Skeletal muscle tissue (tissue), 4 donors: ENCODE results near the gene FAM200B. TPM values are rescaled to one million over a fixed set of nuclear protein-coding genes. Genes with fewer than 3 reads are reported as not detected.

ENCODE experiments used
- H3K27ac ChIP-seq: one replicate; pipeline ENCODE4 v1.7.0; 2013; ENCODE audit warnings: mild to moderate bottlenecking, low read depth, low read length, inconsistent platforms
- H3K27me3 ChIP-seq, 3 donors: one replicate each; pipeline ENCODE4 v1.7.0; 2013; ENCODE audit warnings: low read length in 3 of 3; ENCODE audit not compliant: control insufficient read depth in 3 of 3, insufficient read depth in 3 of 3
- H3K36me3 ChIP-seq, 3 donors: one replicate each; pipeline ENCODE4 v1.7.0; 2013; ENCODE audit warnings: low read length in 3 of 3; ENCODE audit not compliant: control insufficient read depth in 3 of 3, insufficient read depth in 3 of 3
- H3K4me1 ChIP-seq, 3 donors: one replicate each; pipeline ENCODE4 v1.7.0; 2013; ENCODE audit warnings: low read length in 3 of 3, mild to moderate bottlenecking in 3 of 3; ENCODE audit not compliant: control insufficient read depth in 3 of 3, insufficient read depth in 3 of 3
- H3K4me3 ChIP-seq, 3 donors: one replicate each; pipeline ENCODE4 v1.7.0; 2013; ENCODE audit warnings: low read length in 3 of 3
- H3K9ac ChIP-seq, 3 donors: one replicate each; pipeline ENCODE4 v1.7.0; 2013; ENCODE audit warnings: low read length in 3 of 3, mild to moderate bottlenecking in 3 of 3, moderate library complexity in 2 of 3, low read depth in 1 of 3
- H3K9me3 ChIP-seq, 3 donors: one replicate each; pipeline ENCODE4 v1.7.0; 2013; ENCODE audit warnings: low read length in 3 of 3; ENCODE audit not compliant: control insufficient read depth in 3 of 3
- total RNA-seq: library from RNA; depleted of rRNA; stranded (reverse); fragments of >200 nt; gene quantifications from one replicate; pipeline ENCODE4 v1.2.3, GENCODE V29; 2014
- donor health status: Osteomylitis.

FAM200B gene
- 12.0 TPM for total RNA-seq

DNA sequence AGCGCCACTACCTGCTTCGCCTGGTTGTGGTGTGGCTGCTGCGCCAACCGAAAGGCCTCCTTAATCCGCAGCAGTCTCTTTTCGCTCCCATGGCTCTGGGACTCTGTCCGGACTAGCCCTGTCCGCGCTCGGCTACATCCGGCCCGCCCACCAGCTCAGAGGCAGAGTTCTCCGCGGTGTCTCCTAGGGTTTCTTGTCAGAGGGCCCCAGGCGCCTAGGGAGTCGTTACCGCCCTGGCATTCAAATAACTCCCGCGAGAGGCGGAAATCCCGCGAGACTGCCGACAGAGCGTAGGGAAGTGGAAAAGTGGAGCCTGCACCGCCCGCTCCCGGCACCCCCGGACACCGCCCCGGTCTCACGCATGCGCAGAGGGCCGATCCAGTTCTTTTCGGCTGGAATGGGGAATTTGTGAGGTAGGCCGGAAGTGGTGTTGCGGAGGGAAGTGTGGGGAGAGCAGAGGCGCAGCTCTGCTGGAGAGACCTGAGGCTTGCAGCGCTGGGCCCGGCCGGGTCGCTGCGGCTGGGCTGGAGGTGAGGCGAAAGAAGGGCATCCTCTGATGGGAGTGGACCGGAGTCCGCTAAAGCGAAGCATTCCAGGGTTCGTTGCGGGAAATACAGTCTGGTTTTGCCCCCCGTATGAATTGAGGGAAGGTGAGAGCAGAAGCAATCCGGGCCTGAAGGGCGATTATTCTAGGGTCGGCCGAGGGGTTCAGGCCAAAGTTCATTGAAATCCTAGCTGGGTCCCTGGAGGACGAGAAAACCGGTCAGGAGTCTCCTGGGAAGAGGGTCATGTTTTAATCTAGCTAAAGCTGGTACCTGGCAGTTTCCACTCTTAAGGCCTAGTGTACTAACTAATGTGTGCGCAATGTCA is at the start of gene FAM200B:
TSS of gene FAM200B (plus strand) at position 456 of the 870 bp plus-strand sequence. CDS start 5,151 bp downstream, outside the sequence.
- Histone ChIP-seq H3K4me1 (peaks cover 6 to 15% (median 8%) of the 10 kb centered on the region in 3 donors), H3K27ac (peak within 1 kb of the TSS; percentile 78), H3K9me3 (no peaks in the 10 kb centered on the region), H3K9ac (peak within 1 kb of the TSS; percentile 89 to 93 (median 92)), H3K36me3 (peaks cover 0 to 13% (median 4%) of the 10 kb centered on the region in 3 donors), H3K4me3 (peak within 1 kb of the TSS; percentile 92 to 95 (median 94)), H3K27me3 (no peaks in the 10 kb centered on the region)

- Histone ChIP-seq H3K27ac (no peak overlapping the region), H3K27me3 (no peaks in the 10 kb centered on the region), H3K4me3 (no peak overlapping the region), H3K4me1 (no peaks in the 10 kb centered on the region), H3K9me3 (no peaks in the 10 kb centered on the region), H3K36me3 (peaks cover 3 to 27% (median 25%) of the 10 kb centered on the region in 3 donors), H3K9ac (no peak overlapping the region)
Measured at GRCh38 chr4:15636818-15637217, 44.8 kb upstream of the FAM200B start.

DNA sequence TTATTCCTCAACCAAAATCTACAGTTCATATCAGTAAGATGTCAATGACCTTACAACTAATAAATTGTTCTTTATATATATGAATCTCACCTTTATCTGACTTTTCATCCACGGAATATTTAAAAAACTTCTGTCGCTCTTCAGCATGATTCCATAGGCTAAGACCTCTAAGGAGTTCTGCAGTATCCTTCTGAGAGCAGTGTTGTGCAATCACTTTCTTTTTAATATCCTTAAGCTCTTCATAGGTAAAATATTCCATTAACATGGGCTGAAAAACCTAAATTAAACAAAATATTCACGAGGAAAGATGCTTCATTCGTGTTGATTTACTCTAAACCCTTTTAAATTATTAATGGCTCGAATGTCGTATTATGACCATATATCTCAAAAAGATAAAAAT is 43.2 kb upstream of the FAM200B start:
- Histone ChIP-seq H3K27me3 (no peaks in the 10 kb centered on the region), H3K4me3 (no peak overlapping the region), H3K36me3 (peaks cover 3 to 26% (median 23%) of the 10 kb centered on the region in 3 donors), H3K27ac (no peak overlapping the region), H3K4me1 (no peaks in the 10 kb centered on the region), H3K9ac (no peak overlapping the region), H3K9me3 (no peaks in the 10 kb centered on the region)

DNA sequence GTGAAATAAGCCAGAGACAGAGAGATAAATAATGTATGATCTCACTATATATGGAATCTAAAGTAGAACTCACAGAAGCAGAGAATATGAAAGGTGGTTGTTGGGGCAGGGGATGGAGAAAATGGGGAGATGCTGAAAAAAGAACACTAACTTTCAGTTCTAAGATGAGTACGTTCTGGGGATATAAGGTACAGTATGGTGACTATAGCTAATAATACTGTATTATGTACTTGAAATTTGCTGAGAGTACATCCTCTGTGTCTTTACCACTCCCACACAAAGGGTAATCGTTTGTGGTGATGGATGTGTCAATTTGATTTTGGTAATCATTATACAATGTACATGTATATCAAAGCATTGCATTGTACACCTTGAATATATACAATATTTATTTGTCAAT is 33.0 kb upstream of the FAM200B start:
- no peaks in the 10 kb centered on the region for H3K9me3 ChIP-seq
- no peaks in the 10 kb centered on the region for H3K36me3 ChIP-seq
- peaks cover 13 to 27% (median 20%) of the 10 kb centered on the region in 3 donors for H3K4me1 ChIP-seq
- no peak overlapping the region for H3K4me3 ChIP-seq
- no peak overlapping the region for H3K9ac ChIP-seq
- H3K27ac ChIP-seq, result no peak overlapping the region
- H3K27me3 ChIP-seq, result no peaks in the 10 kb centered on the region

GRCh38 chr4:15649914-15650545 is 31.6 kb upstream of the FAM200B start:
- H3K4me3 ChIP-seq, result peak overlapping the region in 1 of 3 donors; percentile 33
- no peaks in the 10 kb centered on the region for H3K9me3 ChIP-seq
- H3K27me3 ChIP-seq, result no peaks in the 10 kb centered on the region
- H3K4me1 ChIP-seq, result peaks cover 16 to 33% (median 26%) of the 10 kb centered on the region in 3 donors
- H3K9ac ChIP-seq, result no peak overlapping the region
- no peaks in the 10 kb centered on the region for H3K36me3 ChIP-seq
- H3K27ac ChIP-seq, result no peak overlapping the region

GRCh38 chr4:15651676-15652075 is 30.0 kb upstream of the FAM200B start:
- H3K9ac ChIP-seq, result peak overlapping the region in 2 of 3 donors; percentile 27 to 43
- H3K36me3 ChIP-seq, result no peaks in the 10 kb centered on the region
- H3K4me3 ChIP-seq, result peak overlapping the region in 1 of 3 donors; percentile 30
- no peaks in the 10 kb centered on the region for H3K27me3 ChIP-seq
- H3K4me1 ChIP-seq, result peaks cover 21 to 36% (median 34%) of the 10 kb centered on the region in 3 donors
- no peaks in the 10 kb centered on the region for H3K9me3 ChIP-seq
- H3K27ac ChIP-seq, result peak overlapping the region; percentile 6

- H3K9me3 ChIP-seq, result no peaks in the 10 kb centered on the region
- H3K4me1 ChIP-seq, result peaks cover 21 to 36% (median 34%) of the 10 kb centered on the region in 3 donors
- no peaks in the 10 kb centered on the region for H3K27me3 ChIP-seq
- peak overlapping the region; percentile 27 to 90 (median 90) for H3K9ac ChIP-seq
- H3K27ac ChIP-seq, result peak overlapping the region; percentile 6
- H3K36me3 ChIP-seq, result no peaks in the 10 kb centered on the region
- H3K4me3 ChIP-seq, result peak overlapping the region in 1 of 3 donors; percentile 31
Measured at GRCh38 chr4:15652191-15652590, 29.4 kb upstream of the FAM200B start.

DNA sequence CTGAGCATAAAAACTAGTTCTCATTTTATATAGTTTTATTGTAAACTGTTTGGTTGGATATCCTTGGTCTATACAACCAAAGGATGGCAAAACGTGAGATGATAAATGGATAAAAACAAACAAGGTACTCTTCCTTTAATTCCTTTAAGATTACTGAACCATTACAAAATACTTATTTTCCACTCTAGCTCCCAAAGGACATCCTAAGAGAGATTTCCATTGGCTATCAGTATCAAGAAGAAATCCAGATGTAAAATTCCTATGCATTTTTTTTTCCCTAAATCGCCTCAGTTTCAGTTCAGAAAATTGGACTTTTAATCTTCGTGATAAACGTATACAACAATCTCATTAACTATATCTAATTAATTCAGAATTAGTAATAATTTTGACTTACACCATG is 28.8 kb upstream of the FAM200B start:
- H3K27me3 ChIP-seq, result no peaks in the 10 kb centered on the region
- no peaks in the 10 kb centered on the region for H3K9me3 ChIP-seq
- H3K9ac ChIP-seq, result peak overlapping the region; percentile 87 to 90 (median 90)
- peak overlapping the region in 1 of 3 donors; percentile 89 for H3K4me3 ChIP-seq
- H3K36me3 ChIP-seq, result no peaks in the 10 kb centered on the region
- peaks cover 18 to 36% (median 31%) of the 10 kb centered on the region in 3 donors for H3K4me1 ChIP-seq
- peak overlapping the region; percentile 99 for H3K27ac ChIP-seq

GRCh38 chr4:15653420-15653819 is 28.2 kb upstream of the FAM200B start:
- Histone ChIP-seq H3K4me3 (peak overlapping the region; percentile 87 to 90 (median 89)), H3K4me1 (peaks cover 18 to 36% (median 29%) of the 10 kb centered on the region in 3 donors), H3K27me3 (no peaks in the 10 kb centered on the region), H3K27ac (peak overlapping the region; percentile 99), H3K9ac (peak overlapping the region; percentile 87 to 90 (median 90)), H3K9me3 (no peaks in the 10 kb centered on the region), H3K36me3 (no peaks in the 10 kb centered on the region)
